ENCODE measurements around the gene PHLDA3.

The PHLDA3 gene

DNA sequence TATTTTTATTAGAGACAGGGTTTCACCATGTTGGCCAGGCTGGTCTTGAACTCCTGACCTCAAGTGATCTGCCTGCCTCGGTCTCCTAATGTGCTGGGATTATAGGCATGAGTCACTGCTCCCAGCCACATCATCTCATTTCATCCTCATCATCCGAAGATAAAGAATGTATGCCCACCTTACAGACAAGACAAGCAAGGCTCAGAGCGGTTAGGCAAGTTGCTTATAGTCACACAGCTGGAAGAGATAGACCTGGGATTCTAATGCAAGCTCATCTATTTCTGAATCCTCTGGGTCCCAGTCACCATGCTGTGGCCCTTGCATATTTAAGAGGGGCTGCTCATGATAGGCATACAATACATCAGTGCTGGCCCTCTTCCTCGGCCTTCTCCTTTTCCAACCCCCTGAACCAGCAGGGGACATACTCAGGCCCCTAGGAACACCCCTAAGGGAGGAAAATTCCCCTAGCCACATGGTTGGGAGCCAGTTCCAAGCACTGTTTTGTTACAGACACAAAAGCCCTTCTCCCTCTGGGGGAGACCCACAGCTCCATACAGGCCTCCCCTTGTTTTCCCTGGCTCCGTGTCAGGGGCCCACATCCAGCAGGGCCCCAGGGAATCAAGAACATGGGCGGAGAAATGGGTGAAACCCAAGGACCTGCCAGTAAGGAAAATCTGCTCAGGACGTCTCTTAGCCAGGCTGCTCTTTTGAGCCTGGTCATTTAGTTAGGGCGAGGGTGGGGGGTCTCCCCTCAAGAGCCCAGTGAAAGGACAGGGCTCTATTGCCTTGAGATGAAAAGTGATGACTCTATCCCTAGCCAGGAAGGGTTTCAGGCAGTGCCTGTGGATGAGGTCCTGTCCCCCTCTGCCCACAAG lies 31.0 kb upstream of the PHLDA3 start:
- ChIA-PET POLR2A (no interaction called here), CTCF (interaction anchor here (1.1 to 29.4 kb wide), 5 partner anchors 4 to 114 kb away, joined by 3 to 685 read pairs (median 504); partner anchors contain the start of gene CSRP1)
- TF ChIP-seq, protein P1, sequence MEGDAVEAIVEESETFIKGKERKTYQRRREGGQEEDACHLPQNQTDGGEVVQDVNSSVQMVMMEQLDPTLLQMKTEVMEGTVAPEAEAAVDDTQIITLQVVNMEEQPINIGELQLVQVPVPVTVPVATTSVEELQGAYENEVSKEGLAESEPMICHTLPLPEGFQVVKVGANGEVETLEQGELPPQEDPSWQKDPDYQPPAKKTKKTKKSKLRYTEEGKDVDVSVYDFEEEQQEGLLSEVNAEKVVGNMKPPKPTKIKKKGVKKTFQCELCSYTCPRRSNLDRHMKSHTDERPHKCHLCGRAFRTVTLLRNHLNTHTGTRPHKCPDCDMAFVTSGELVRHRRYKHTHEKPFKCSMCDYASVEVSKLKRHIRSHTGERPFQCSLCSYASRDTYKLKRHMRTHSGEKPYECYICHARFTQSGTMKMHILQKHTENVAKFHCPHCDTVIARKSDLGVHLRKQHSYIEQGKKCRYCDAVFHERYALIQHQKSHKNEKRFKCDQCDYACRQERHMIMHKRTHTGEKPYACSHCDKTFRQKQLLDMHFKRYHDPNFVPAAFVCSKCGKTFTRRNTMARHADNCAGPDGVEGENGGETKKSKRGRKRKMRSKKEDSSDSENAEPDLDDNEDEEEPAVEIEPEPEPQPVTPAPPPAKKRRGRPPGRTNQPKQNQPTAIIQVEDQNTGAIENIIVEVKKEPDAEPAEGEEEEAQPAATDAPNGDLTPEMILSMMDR (IDR thresholded peaks at IDR 0.05; ENCODE audit: control extremely low read depth, extremely low read depth, low read depth, missing control alignments), result no peak
- DNase-seq (ENCODE audit: extremely low spot score), result no peak

- DNase-seq (ENCODE audit: extremely low spot score), result no peak
- TF ChIP-seq, protein P1 (IDR thresholded peaks at IDR 0.05; ENCODE audit: control extremely low read depth, extremely low read depth, low read depth, missing control alignments), result no peak
- ChIA-PET POLR2A (no interaction called here), CTCF (interaction anchor here (1.0 to 29.4 kb wide), 6 partner anchors 4 to 64 kb away, joined by 3 to 685 read pairs (median 256); partner anchors contain the start of gene CSRP1)
Measured at GRCh38 chr1:201499191-201499590, 30.2 kb upstream of the PHLDA3 start.

GRCh38 chr1:201498621-201499020 lies 29.6 kb upstream of the PHLDA3 start:
- TF ChIP-seq, protein P1 (IDR thresholded peaks at IDR 0.05; ENCODE audit: control extremely low read depth, extremely low read depth, low read depth, missing control alignments), result no peak
- CTCF ChIA-PET, result interaction anchor here (0.9 to 29.4 kb wide), 8 partner anchors 3 to 205 kb away, joined by 3 to 685 read pairs (median 6); partner anchors contain the start of gene CSRP1
- POLR2A ChIA-PET, result no interaction called here
- no peak for DNase-seq (ENCODE audit: extremely low spot score)

GRCh38 chr1:201497935-201498509 lies 29.0 kb upstream of the PHLDA3 start:
- POLR2A ChIA-PET, result no interaction called here
- TF ChIP-seq, protein P1 (IDR thresholded peaks at IDR 0.05; ENCODE audit: control extremely low read depth, extremely low read depth, low read depth, missing control alignments), result no peak
- CTCF ChIA-PET, result interaction anchor here (0.9 to 29.4 kb wide), 9 partner anchors 2 to 206 kb away, joined by 3 to 685 read pairs (median 5); partner anchors contain the start of gene CSRP1
- no peak for DNase-seq (ENCODE audit: extremely low spot score)

GRCh38 chr1:201496296-201496690 lies 27.3 kb upstream of the PHLDA3 start:
- POLR2A ChIA-PET, result no interaction called here
- CTCF ChIA-PET, result interaction anchor here (1.6 to 29.4 kb wide), 6 partner anchors 1 to 61 kb away, joined by 3 to 685 read pairs (median 255); partner anchors contain the start of gene CSRP1
- no peak for DNase-seq (ENCODE audit: extremely low spot score)
- TF ChIP-seq, protein P1 (IDR thresholded peaks at IDR 0.05; ENCODE audit: control extremely low read depth, extremely low read depth, low read depth, missing control alignments), result no peak

DNA sequence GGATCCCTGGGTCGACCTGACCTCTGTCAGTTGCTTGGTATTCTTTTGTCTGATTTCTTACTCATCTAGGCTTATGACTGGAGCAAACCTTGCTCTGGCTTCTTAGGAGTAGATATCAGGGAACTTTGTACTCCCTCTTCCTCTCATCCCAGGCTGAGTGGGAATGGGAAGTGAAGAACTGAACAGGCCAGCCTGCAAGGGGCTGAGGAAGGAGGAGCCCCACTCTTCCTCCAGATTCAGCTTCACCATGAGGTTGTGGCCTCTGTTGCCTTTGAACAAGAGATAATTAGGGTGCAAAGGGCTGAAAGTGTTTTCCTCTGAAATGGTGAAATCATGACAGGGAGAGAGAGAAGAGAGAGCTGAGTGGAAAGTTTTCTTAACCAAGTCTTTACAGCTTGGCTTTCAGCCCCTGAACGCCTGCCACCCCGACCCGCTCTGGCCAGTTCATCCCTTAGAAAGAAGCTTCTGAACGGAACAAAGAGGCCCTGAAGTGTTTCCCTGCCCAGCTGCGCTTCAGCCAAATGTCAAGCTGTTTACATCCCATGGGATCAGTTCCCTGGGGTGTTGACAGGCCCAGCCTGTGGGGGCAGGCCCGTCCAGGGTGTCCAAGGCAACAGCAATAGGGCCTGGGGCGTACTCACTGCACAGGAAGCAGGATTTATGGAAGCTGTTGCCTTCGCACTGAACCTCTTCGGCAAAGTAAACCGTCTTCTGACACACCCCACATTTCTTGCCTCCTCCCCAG lies 26.7 kb upstream of the PHLDA3 start:
- POLR2A ChIA-PET, result no interaction called here
- CTCF ChIA-PET, result interaction anchor here (1.6 to 29.4 kb wide), 6 partner anchors 0 to 60 kb away, joined by 3 to 685 read pairs (median 255); partner anchors contain the start of gene CSRP1
- TF ChIP-seq, protein P1 (IDR thresholded peaks at IDR 0.05; ENCODE audit: control extremely low read depth, extremely low read depth, low read depth, missing control alignments), result no peak
- no peak for DNase-seq (ENCODE audit: extremely low spot score)
